GM12873 (cell line): Measurements from ENCODE around the gene RIMOC1.

Experiments used
- TF ChIP-seq, protein P1 (sequence below): IDR thresholded peaks from 2 replicates; pipeline ENCODE4 v1.5.1; 2012; ENCODE audit warnings: low read depth, mild to moderate bottlenecking, moderate library complexity, low read length, control low read depth; ENCODE audit not compliant: insufficient read depth; ENCODE audit errors: missing control alignments

RIMOC1 gene, protein sequence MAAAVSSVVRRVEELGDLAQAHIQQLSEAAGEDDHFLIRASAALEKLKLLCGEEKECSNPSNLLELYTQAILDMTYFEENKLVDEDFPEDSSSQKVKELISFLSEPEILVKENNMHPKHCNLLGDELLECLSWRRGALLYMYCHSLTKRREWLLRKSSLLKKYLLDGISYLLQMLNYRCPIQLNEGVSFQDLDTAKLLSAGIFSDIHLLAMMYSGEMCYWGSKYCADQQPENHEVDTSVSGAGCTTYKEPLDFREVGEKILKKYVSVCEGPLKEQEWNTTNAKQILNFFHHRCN

DNA sequence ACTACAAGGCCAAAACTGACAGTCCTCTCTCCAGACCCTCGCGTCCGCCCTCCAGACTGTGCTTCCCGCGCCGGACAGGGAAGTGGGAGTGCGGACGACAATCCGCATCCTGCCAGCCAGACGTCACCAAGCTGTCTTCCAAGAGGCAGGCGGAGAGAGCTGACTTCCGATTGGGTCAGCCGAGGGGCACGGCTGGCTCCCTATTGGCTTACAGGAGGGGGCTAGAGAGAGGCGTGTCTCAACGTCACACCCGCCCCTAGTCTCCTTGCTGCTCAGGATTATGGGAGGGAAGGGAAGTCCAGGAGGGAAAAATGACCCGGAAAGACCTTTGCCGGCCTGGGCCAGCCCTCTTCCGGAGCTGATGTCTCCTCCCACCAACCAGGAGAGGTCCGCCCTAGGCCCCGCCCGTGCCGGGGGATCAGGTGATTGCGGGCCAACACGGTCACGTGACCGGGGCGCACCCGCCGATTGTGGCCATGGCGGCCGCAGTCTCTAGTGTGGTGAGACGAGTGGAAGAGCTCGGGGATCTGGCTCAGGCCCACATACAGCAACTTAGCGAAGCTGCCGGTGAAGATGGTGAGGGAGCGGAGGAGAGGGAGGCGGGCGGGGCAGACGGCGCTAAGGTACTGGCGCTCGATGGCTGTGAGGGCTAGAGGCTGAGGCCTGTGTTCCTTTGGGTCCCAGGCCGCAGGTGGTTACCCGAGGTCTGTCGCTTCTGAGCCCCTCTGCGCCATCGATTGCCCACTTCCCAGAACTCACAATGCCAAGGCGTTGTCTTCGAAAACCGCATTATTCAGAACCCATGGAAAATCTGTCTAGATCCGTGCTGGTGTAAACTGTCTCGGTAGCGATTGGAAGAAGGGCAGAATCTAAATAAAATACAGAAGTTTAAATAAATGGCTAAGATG lies at the start of gene RIMOC1:
TSS of gene RIMOC1 (plus strand) at position 453 of the 908 bp plus-strand sequence. CDS start at position 477, 24 bp downstream.
- TF ChIP-seq, protein P1, sequence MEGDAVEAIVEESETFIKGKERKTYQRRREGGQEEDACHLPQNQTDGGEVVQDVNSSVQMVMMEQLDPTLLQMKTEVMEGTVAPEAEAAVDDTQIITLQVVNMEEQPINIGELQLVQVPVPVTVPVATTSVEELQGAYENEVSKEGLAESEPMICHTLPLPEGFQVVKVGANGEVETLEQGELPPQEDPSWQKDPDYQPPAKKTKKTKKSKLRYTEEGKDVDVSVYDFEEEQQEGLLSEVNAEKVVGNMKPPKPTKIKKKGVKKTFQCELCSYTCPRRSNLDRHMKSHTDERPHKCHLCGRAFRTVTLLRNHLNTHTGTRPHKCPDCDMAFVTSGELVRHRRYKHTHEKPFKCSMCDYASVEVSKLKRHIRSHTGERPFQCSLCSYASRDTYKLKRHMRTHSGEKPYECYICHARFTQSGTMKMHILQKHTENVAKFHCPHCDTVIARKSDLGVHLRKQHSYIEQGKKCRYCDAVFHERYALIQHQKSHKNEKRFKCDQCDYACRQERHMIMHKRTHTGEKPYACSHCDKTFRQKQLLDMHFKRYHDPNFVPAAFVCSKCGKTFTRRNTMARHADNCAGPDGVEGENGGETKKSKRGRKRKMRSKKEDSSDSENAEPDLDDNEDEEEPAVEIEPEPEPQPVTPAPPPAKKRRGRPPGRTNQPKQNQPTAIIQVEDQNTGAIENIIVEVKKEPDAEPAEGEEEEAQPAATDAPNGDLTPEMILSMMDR, result no peak

DNA sequence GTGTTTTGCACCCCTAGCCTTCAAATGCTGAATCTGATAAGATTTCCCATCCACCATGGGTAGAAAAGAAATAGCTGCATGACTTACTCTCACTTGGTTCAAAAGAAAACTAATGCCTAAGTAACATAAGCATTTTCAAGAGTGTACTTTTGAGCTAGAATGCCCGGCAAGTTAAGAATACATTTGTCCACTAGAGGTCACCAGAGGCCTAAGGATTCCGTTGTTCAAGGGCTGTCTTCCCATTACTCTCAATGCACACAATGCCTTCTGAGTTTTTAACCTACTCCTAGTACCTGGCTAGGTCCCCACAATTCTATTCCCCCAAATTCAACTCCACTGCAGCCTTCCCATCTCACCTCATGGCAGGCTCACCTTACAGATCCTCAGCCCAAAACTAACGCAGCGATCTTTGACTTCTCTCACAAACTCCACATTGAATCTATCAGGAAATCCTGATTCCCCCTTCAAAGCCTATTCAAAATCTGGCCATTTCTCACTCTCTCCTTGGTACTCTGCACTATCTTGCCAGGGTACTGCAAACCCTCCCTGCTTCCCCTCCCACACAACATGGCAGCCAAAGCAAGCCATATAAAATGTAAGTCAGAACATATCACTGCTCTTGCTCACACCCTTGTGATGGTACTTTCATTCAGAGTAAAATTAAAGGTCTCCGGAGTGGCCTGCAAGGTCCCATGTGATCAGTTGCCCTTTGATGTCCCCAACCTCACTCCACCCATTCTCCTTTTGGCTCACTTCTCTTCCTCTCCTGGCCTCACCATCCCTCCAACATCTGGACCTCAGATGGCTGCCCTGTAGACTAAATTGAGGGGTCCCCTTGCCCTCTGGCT lies 47.3 kb upstream of the RIMOC1 start:
- TF ChIP-seq, protein P1, result peak; percentile 79

DNA sequence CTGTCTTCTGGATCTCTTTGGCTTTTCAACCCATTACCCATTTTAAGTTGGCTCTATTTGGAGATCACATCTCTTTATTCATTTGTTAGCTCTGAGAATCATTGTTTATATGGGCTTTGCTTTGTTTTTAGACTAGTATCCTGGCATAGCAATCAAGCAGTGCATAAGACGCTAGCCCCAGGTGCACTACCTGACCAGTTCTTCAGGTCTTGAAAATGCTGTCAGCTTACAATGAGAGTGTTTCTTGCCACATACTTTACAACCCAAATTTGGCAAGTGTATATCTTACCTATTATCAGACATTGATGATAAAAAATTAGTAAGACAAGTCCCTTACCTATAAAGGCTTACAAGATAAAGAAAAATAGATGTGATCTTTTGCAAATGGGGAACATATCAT lies 46.2 kb upstream of the RIMOC1 start:
- TF ChIP-seq, protein P1, result no peak

DNA sequence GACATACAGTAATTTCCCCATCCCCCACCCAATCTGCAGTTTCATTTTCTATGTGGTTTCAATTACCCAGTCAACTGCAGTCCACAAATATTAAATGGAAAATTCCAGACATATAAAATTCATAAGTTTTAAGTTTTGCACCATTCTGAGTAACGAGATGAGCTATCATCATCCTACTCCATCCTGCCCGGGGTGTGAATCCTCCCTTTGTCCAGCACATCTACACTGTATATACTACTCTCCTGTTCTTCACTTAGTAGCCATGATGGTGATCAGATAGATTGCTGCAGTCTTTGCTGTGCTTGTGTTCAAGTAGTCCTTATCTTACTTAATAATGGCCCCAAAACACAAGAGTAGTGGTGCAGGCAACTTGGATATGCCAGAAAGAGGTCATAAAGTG lies 45.3 kb upstream of the RIMOC1 start:
- TF ChIP-seq, protein P1, result no peak

DNA sequence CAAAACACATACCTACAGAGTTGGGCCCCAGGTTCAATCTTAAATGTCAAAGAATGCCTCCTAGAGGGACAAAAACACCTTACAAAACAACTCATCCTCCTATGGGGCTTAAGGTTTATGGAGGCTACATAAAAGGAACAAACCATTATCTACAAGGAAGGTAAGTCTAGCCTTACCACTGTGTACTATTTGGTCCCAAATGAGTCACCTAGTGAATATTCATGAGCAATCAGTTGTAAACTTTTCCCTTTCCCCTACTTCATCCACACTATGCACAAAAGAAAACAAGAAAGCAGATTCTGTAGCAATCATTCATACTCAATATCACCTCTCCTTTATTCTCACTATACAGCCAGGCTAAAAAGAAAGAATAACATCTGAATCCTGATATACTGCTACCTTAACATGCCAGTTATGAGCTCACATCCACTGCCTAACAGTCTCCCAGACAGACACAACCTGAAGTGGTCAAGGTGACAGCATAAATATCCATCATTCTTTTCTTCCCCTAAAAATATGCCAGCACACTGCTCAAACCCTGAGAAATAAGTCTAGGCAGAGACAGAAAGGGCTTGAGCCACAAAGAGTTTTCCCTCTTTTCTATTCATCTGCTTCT lies 40.2 kb upstream of the RIMOC1 start:
- TF ChIP-seq, protein P1, result no peak

DNA sequence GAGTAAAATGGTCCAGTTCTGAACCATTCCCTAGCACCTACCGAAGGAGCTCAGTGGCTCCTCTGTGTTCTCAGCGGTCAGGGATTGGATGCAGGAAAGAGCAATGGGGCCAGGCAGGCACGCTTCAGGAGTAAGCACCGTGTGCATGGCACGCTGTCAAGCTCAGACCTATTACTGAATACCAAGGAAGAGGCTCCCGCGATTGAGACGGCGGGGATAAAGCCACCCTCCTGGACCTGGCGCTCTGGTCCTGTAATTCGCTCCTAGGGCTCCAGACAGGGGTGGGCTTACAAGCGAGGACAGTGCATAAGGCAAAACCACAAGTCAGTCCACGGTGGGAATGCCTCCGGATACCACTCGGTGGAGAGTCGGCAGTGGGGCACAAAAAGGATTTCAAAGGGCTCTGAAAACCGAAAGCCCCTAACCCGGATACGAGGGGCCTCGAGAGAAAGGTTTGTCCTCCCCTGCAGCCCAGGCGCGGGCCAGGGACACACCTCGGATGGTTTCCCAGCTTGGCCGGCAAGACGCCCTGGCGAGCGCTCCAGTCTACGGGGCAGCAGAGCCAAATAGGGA lies 34.9 kb upstream of the RIMOC1 start:
- TF ChIP-seq, protein P1, result no peak
